ENCODE measurements around the gene FGD2.

FGD2 gene

GRCh38 chr6:37022135-37022863 lies 16.8 kb downstream of the FGD2 start:
- DNase-seq (ENCODE audit: insufficient read length) (no peak), FAIRE-seq (no peak)
- no peak for TF ChIP-seq POLR2AphosphoS5 (IDR thresholded peaks at IDR 0.05; ENCODE audit: low read depth, low read length)
- TF ChIP-seq POLR2A (IDR thresholded peaks at IDR 0.05; ENCODE audit: low read depth, low read length): no peak
- TF ChIP-seq TAF1 (IDR thresholded peaks at IDR 0.05; ENCODE audit: borderline replicate concordance, low read depth, low read length): no peak

GRCh38 chr6:37024656-37025337 lies 19.3 kb downstream of the FGD2 start:
- no peak for DNase-seq (ENCODE audit: insufficient read length)
- FAIRE-seq: no peak
- TF ChIP-seq TAF1 (IDR thresholded peaks at IDR 0.05; ENCODE audit: borderline replicate concordance, low read depth, low read length) (no peak), POLR2A (IDR thresholded peaks at IDR 0.05; ENCODE audit: low read depth, low read length) (no peak), POLR2AphosphoS5 (IDR thresholded peaks at IDR 0.05; ENCODE audit: low read depth, low read length) (no peak)

GRCh38 chr6:37025621-37026466 lies 20.4 kb downstream of the FGD2 start:
- DNase-seq (ENCODE audit: insufficient read length): no peak
- TF ChIP-seq TAF1 (IDR thresholded peaks at IDR 0.05; ENCODE audit: borderline replicate concordance, low read depth, low read length) (no peak), POLR2AphosphoS5 (IDR thresholded peaks at IDR 0.05; ENCODE audit: low read depth, low read length) (no peak), POLR2A (IDR thresholded peaks at IDR 0.05; ENCODE audit: low read depth, low read length) (no peak)
- no peak for FAIRE-seq

- FAIRE-seq: no peak
- TF ChIP-seq POLR2AphosphoS5 (IDR thresholded peaks at IDR 0.05; ENCODE audit: low read depth, low read length) (no peak), POLR2A (IDR thresholded peaks at IDR 0.05; ENCODE audit: low read depth, low read length) (no peak), TAF1 (IDR thresholded peaks at IDR 0.05; ENCODE audit: borderline replicate concordance, low read depth, low read length) (no peak)
- no peak for DNase-seq (ENCODE audit: insufficient read length)
These were observed 21.7 kb downstream of the FGD2 start for GRCh38 chr6:37027036-37027720.

GRCh38 chr6:37027811-37028469 lies 22.5 kb downstream of the FGD2 start:
- DNase-seq (ENCODE audit: insufficient read length) (no peak), FAIRE-seq (no peak)
- no peak for TF ChIP-seq POLR2AphosphoS5 (IDR thresholded peaks at IDR 0.05; ENCODE audit: low read depth, low read length)
- TF ChIP-seq TAF1 (IDR thresholded peaks at IDR 0.05; ENCODE audit: borderline replicate concordance, low read depth, low read length): no peak
- TF ChIP-seq POLR2A (IDR thresholded peaks at IDR 0.05; ENCODE audit: low read depth, low read length): no peak

GRCh38 chr6:37029249-37029971 lies 24.0 kb downstream of the FGD2 start:
- no peak for FAIRE-seq
- TF ChIP-seq POLR2AphosphoS5 (IDR thresholded peaks at IDR 0.05; ENCODE audit: low read depth, low read length): no peak
- TF ChIP-seq POLR2A (IDR thresholded peaks at IDR 0.05; ENCODE audit: low read depth, low read length): no peak
- TF ChIP-seq TAF1 (IDR thresholded peaks at IDR 0.05; ENCODE audit: borderline replicate concordance, low read depth, low read length): no peak
- no peak for DNase-seq (ENCODE audit: insufficient read length)

GRCh38 chr6:37030599-37030998 lies 25.1 kb downstream of the FGD2 start:
- no peak for FAIRE-seq
- DNase-seq (ENCODE audit: insufficient read length): no peak

GRCh38 chr6:37032239-37032638 lies 26.8 kb downstream of the FGD2 start:
- no peak for DNase-seq (ENCODE audit: insufficient read length)
- no peak for TF ChIP-seq POLR2A (IDR thresholded peaks at IDR 0.05; ENCODE audit: low read depth, low read length)
- TF ChIP-seq TAF1 (IDR thresholded peaks at IDR 0.05; ENCODE audit: borderline replicate concordance, low read depth, low read length): no peak
- TF ChIP-seq POLR2AphosphoS5 (IDR thresholded peaks at IDR 0.05; ENCODE audit: low read depth, low read length): no peak
- FAIRE-seq: no peak

More at GRCh38 chr6:37030599-37030998, 25.1 kb downstream of the FGD2 start:
- no peak for TF ChIP-seq POLR2A (IDR thresholded peaks at IDR 0.05; ENCODE audit: low read depth, low read length)
- TF ChIP-seq POLR2AphosphoS5 (IDR thresholded peaks at IDR 0.05; ENCODE audit: low read depth, low read length): no peak

- TF ChIP-seq POLR2A (IDR thresholded peaks at IDR 0.05; ENCODE audit: low read depth, low read length): no peak
- FAIRE-seq (no peak), DNase-seq (ENCODE audit: insufficient read length) (no peak)
These were observed 27.8 kb downstream of the FGD2 start for GRCh38 chr6:37033255-37033654.
